Measurements from ENCODE around the gene MVP.
"Not testable (repeated sequence)": the region's sequence is repeated elsewhere in the genome, so short reads cannot be mapped to it uniquely, and the experiment has no call there.

The MVP gene

GRCh38 chr16:29852654-29853053 is 32.4 kb downstream of the MVP start:
- H3K4me3 Mint-ChIP-seq: no peak overlapping the region
- peaks cover 2% of the 10 kb centered on the region for H3K4me1 Mint-ChIP-seq
- DNase-seq (ENCODE audit: low spot score in 2 of 2) (no peak), ATAC-seq (ENCODE audit: low read depth) (no peak)
- no peaks in the 10 kb centered on the region for H3K36me3 Mint-ChIP-seq
- H3K9me3 Mint-ChIP-seq: no peaks in the 10 kb centered on the region
- H3K27ac Mint-ChIP-seq: no peak overlapping the region
- H3K27me3 Mint-ChIP-seq: no peaks in the 10 kb centered on the region

- peaks cover 12% of the 10 kb centered on the region for H3K36me3 Mint-ChIP-seq
- no peaks in the 10 kb centered on the region for H3K27me3 Mint-ChIP-seq
- DNase-seq (ENCODE audit: low spot score in 2 of 2): no peak
- H3K4me3 Mint-ChIP-seq: no peak overlapping the region
- no peaks in the 10 kb centered on the region for H3K4me1 Mint-ChIP-seq
- H3K27ac Mint-ChIP-seq: no peak overlapping the region
- H3K9me3 Mint-ChIP-seq: no peaks in the 10 kb centered on the region
- no peak for ATAC-seq (ENCODE audit: low read depth)
Measured at GRCh38 chr16:29854520-29855100, 34.3 kb downstream of the MVP start.

GRCh38 chr16:29857133-29857760 is 37.0 kb downstream of the MVP start:
- Mint-ChIP-seq H3K4me1 (peaks cover 8% of the 10 kb centered on the region), H3K27me3 (no peaks in the 10 kb centered on the region), H3K4me3 (no peak overlapping the region), H3K27ac (no peak overlapping the region), H3K9me3 (no peaks in the 10 kb centered on the region), H3K36me3 (peaks cover 15% of the 10 kb centered on the region)
- ATAC-seq (ENCODE audit: low read depth) (no peak), DNase-seq (ENCODE audit: low spot score in 2 of 2) (no peak)

- no peak for DNase-seq (ENCODE audit: low spot score in 2 of 2)
- peaks cover 15% of the 10 kb centered on the region for H3K36me3 Mint-ChIP-seq
- no peak overlapping the region for H3K4me3 Mint-ChIP-seq
- no peak for ATAC-seq (ENCODE audit: low read depth)
- H3K4me1 Mint-ChIP-seq: peaks cover 13% of the 10 kb centered on the region
- H3K27ac Mint-ChIP-seq: no peak overlapping the region
- H3K27me3 Mint-ChIP-seq: no peaks in the 10 kb centered on the region
- H3K9me3 Mint-ChIP-seq: no peaks in the 10 kb centered on the region
Measured at GRCh38 chr16:29858149-29858849, 38.0 kb downstream of the MVP start.

- peaks cover 15% of the 10 kb centered on the region for H3K36me3 Mint-ChIP-seq
- DNase-seq (ENCODE audit: low spot score in 2 of 2): no peak
- H3K27me3 Mint-ChIP-seq: no peaks in the 10 kb centered on the region
- H3K9me3 Mint-ChIP-seq: no peaks in the 10 kb centered on the region
- no peak for ATAC-seq (ENCODE audit: low read depth)
- H3K27ac Mint-ChIP-seq: no peak overlapping the region
- no peak overlapping the region for H3K4me3 Mint-ChIP-seq
- H3K4me1 Mint-ChIP-seq: peaks cover 13% of the 10 kb centered on the region
Measured at GRCh38 chr16:29858974-29859373, 38.7 kb downstream of the MVP start.

GRCh38 chr16:29860218-29860617 is 40.0 kb downstream of the MVP start:
- no peak for ATAC-seq (ENCODE audit: low read depth)
- Mint-ChIP-seq H3K4me3 (no peak overlapping the region), H3K4me1 (peaks cover 13% of the 10 kb centered on the region), H3K9me3 (no peaks in the 10 kb centered on the region), H3K27ac (no peak overlapping the region), H3K27me3 (peaks cover 4% of the 10 kb centered on the region), H3K36me3 (peaks cover 15% of the 10 kb centered on the region)
- DNase-seq (ENCODE audit: low spot score in 2 of 2): no peak

GRCh38 chr16:29862383-29862883 is 42.2 kb downstream of the MVP start:
- no peaks in the 10 kb centered on the region for H3K9me3 Mint-ChIP-seq
- peaks cover 13% of the 10 kb centered on the region for H3K4me1 Mint-ChIP-seq
- H3K36me3 Mint-ChIP-seq: peaks cover 15% of the 10 kb centered on the region
- peak overlapping the region; percentile 96 for H3K27ac Mint-ChIP-seq
- H3K27me3 Mint-ChIP-seq: peaks cover 4% of the 10 kb centered on the region
- H3K4me3 Mint-ChIP-seq: peak overlapping the region; percentile 98
- DNase-seq (ENCODE audit: low spot score in 2 of 2) (no peak), ATAC-seq (ENCODE audit: low read depth) (no peak)

GRCh38 chr16:29862884-29863668 is 42.8 kb downstream of the MVP start, which contains the start of gene CDIPT:
Gene CDIPT (minus strand): TSS chr16:29863226. CDS start chr16:29862857, 369 bp downstream.
- Mint-ChIP-seq H3K4me1 (peaks cover 13% of the 10 kb centered on the region), H3K27ac (peak within 1 kb of the TSS; percentile 96), H3K4me3 (peak within 1 kb of the TSS; percentile 98), H3K9me3 (no peaks in the 10 kb centered on the region), H3K36me3 (peaks cover 15% of the 10 kb centered on the region), H3K27me3 (peaks cover 7% of the 10 kb centered on the region)
- peak; percentile 98 for ATAC-seq (ENCODE audit: low read depth)
- DNase-seq (ENCODE audit: low spot score in 2 of 2): peak; percentile 88 to 90

- H3K4me3 Mint-ChIP-seq: peak overlapping the region; percentile 98
- no peak for DNase-seq (ENCODE audit: low spot score in 2 of 2)
- peaks cover 7% of the 10 kb centered on the region for H3K27me3 Mint-ChIP-seq
- H3K27ac Mint-ChIP-seq: peak overlapping the region; percentile 96
- no peak for ATAC-seq (ENCODE audit: low read depth)
- H3K36me3 Mint-ChIP-seq: peaks cover 11% of the 10 kb centered on the region
- H3K4me1 Mint-ChIP-seq: peaks cover 13% of the 10 kb centered on the region
- no peaks in the 10 kb centered on the region for H3K9me3 Mint-ChIP-seq
Measured at GRCh38 chr16:29863669-29863984, 43.4 kb downstream of the MVP start.

GRCh38 chr16:29864205-29864604 is 43.9 kb downstream of the MVP start:
- no peaks in the 10 kb centered on the region for H3K9me3 Mint-ChIP-seq
- no peak overlapping the region for H3K27ac Mint-ChIP-seq
- peaks cover 7% of the 10 kb centered on the region for H3K36me3 Mint-ChIP-seq
- no peak overlapping the region for H3K4me3 Mint-ChIP-seq
- DNase-seq (ENCODE audit: low spot score in 2 of 2) (no peak), ATAC-seq (ENCODE audit: low read depth) (no peak)
- peaks cover 7% of the 10 kb centered on the region for H3K27me3 Mint-ChIP-seq
- H3K4me1 Mint-ChIP-seq: peaks cover 13% of the 10 kb centered on the region

- Mint-ChIP-seq H3K36me3 (no peaks in the 10 kb centered on the region), H3K4me3 (no peak overlapping the region), H3K27ac (no peak overlapping the region), H3K4me1 (no peaks in the 10 kb centered on the region), H3K9me3 (no peaks in the 10 kb centered on the region), H3K27me3 (peaks cover 7% of the 10 kb centered on the region)
- DNase-seq (ENCODE audit: low spot score in 2 of 2): no peak
- no peak for ATAC-seq (ENCODE audit: low read depth)
Measured at GRCh38 chr16:29868396-29869009, 48.2 kb downstream of the MVP start.

- not testable (repeated sequence) for H3K36me3 Mint-ChIP-seq; ATAC-seq (ENCODE audit: low read depth); H3K4me3 Mint-ChIP-seq; H3K27ac Mint-ChIP-seq; H3K4me1 Mint-ChIP-seq; H3K9me3 Mint-ChIP-seq; DNase-seq (ENCODE audit: low spot score in 2 of 2); H3K27me3 Mint-ChIP-seq
Measured at GRCh38 chr16:29869067-29869466, 48.8 kb downstream of the MVP start.

- Mint-ChIP-seq H3K27me3 (peaks cover 10% of the 10 kb centered on the region), H3K27ac (no peak overlapping the region), H3K36me3 (no peaks in the 10 kb centered on the region), H3K4me1 (peaks cover 3% of the 10 kb centered on the region), H3K9me3 (no peaks in the 10 kb centered on the region), H3K4me3 (no peak overlapping the region)
- ATAC-seq (ENCODE audit: low read depth) (no peak), DNase-seq (ENCODE audit: low spot score in 2 of 2) (no peak)
Measured at GRCh38 chr16:29871822-29872546, 51.7 kb downstream of the MVP start.

Data from memory B cell (primary cell).